Astrocyte (in vitro differentiated cells and primary cell): ENCODE results near the gene ATP1B4.

Source experiments
- CTCF ChIP-seq: IDR thresholded peaks from 2 replicates; pipeline ENCODE4 v1.5.1; 2011; ENCODE audit warnings: low read depth, mild to moderate bottlenecking, inconsistent platforms, low read length, moderate library complexity; ENCODE audit not compliant: insufficient read depth
- EZH2 ChIP-seq: IDR thresholded peaks from 2 replicates; pipeline ENCODE4 v1.6.1; 2012; ENCODE audit warnings: mild to moderate bottlenecking, low read length, inconsistent platforms; ENCODE audit not compliant: insufficient read depth

- TF ChIP-seq CTCF (no peak), EZH2 (no peak)
Measured at GRCh38 chrX:120335289-120335688, 26.6 kb upstream of the ATP1B4 start.
